HepG2 (cell line): ENCODE data around the gene DAB2IP. TPM values are rescaled to one million over a fixed set of nuclear protein-coding genes. Genes with fewer than 3 reads are reported as not detected.

Experiments used
- ATAC-seq: fragments of 200-7000 bp; cut with Tn5 transposase; 3 replicates; pipeline ENCODE4 v1.9.1; 2020; ENCODE audit warnings: mild to moderate bottlenecking, moderate library complexity
- BruUV-seq: library from RNA; stranded (reverse); fragments of 400-500 nt; replicated peaks from 2 replicates; lab custom pipeline; 2021; lab: Mats Ljungman, UMichigan
- CTCF ChIA-PET: fragments of 300-600 bp; formaldehyde crosslinking; extraction: SDS; loops from one replicate; lab custom pipeline; 2021; ENCODE audit warnings: low total read pairs, inconsistent platforms, low intra/inter-chr PET ratio; lab: Yijun Ruan, JAX
- POLR2A ChIA-PET: fragments of 350-600 bp; sonication (Branson Sonifier 250); formaldehyde crosslinking; loops from one replicate; lab custom pipeline; 2020; ENCODE audit warnings: antibody characterized with exemption, inconsistent platforms; lab: Yijun Ruan, JAX
- DNase-seq: peaks from one replicate; pipeline ENCODE4 v3.0.0-alpha.2; 2015; ENCODE audit warnings: low spot score
- FAIRE-seq: peaks from 3 replicates; lab custom pipeline; 2011; peaks lifted over from hg19 to GRCh38; lab: Jason Lieb, UNC
- H2AFZ ChIP-seq: one replicate; pipeline ENCODE4 v1.6.1; 2011; ENCODE audit warnings: low read length, inconsistent platforms
- H3K27ac ChIP-seq: fragments of 300-600 bp; 3 replicates; pipeline ENCODE4 v1.8.0; 2011; ENCODE audit warnings: mixed run types, mild to moderate bottlenecking, mixed read lengths, low read length, inconsistent platforms; ENCODE audit not compliant: insufficient read depth; ENCODE audit errors: extremely low read length
- H3K27me3 ChIP-seq, 2 experiments: fragments of 200-600 bp in 1 of 2; 2 replicates in 1 of 2; 3 replicates in 1 of 2; pipeline versions ENCODE4 v1.6.0 to v1.8.0; 2011; ENCODE audit warnings: low read length in 2 of 2, mild to moderate bottlenecking in 2 of 2, moderate library complexity in 2 of 2, inconsistent platforms in 1 of 2; ENCODE audit not compliant: insufficient read depth in 2 of 2, control insufficient read depth in 1 of 2
- H3K36me3 ChIP-seq, 2 experiments: fragments of 200-600 bp in 1 of 2; replicated peaks in 1 of 2; 2 replicates in 1 of 2; 3 replicates in 1 of 2; pipeline versions ENCODE4 v1.5.1 to v1.8.0; 2011; ENCODE audit warnings: low read length in 2 of 2, inconsistent platforms in 1 of 2; ENCODE audit not compliant: insufficient read depth in 2 of 2, control insufficient read depth in 1 of 2
- H3K4me1 ChIP-seq: 2 replicates; pipeline ENCODE4 v1.5.1; 2012; ENCODE audit warnings: low read length, inconsistent platforms; ENCODE audit not compliant: insufficient read depth
- H3K4me2 ChIP-seq: 2 replicates; pipeline ENCODE4 v1.6.0; 2011; ENCODE audit warnings: low read depth, low read length, inconsistent platforms
- H3K4me3 ChIP-seq, 3 experiments: fragments of 200-600 bp in 1 of 3; sonication (generic), shearing (Covaris generic) in 1 of 3; replicated peaks in 1 of 3; 2 replicates each; pipeline ENCODE4 v1.5.1; 2011 to 2016; ENCODE audit warnings: low read length in 3 of 3, inconsistent platforms in 2 of 3, low read depth in 2 of 3, mild to moderate bottlenecking in 2 of 3, control low read depth in 1 of 3, mixed read lengths in 1 of 3; ENCODE audit not compliant: insufficient read depth in 1 of 3
- H3K79me2 ChIP-seq: one replicate; pipeline ENCODE4 v1.6.1; 2011; ENCODE audit warnings: low read length, inconsistent platforms; ENCODE audit not compliant: insufficient read depth
- H3K9ac ChIP-seq: 2 replicates; pipeline ENCODE4 v1.6.0; 2011; ENCODE audit warnings: mild to moderate bottlenecking, low read depth, low read length, inconsistent platforms; ENCODE audit not compliant: insufficient read depth
- H3K9me3 ChIP-seq: 2 replicates; pipeline ENCODE4 v1.5.1; 2012; ENCODE audit warnings: mild to moderate bottlenecking, low read length
- H4K20me1 ChIP-seq: 2 replicates; pipeline ENCODE4 v1.6.0; 2011; ENCODE audit warnings: inconsistent platforms, mild to moderate bottlenecking, low read length, moderate library complexity; ENCODE audit not compliant: insufficient read depth
- AGO2 ChIP-seq: fragments of 200-400 bp; formaldehyde crosslinking; optimal IDR thresholded peaks from 2 replicates; pipeline ENCODE3; 2017; ENCODE audit warnings: mild to moderate bottlenecking, low read depth, low read length, moderate library complexity
- ARID3A ChIP-seq: IDR thresholded peaks from 2 replicates; pipeline ENCODE4 v1.6.1; 2012; ENCODE audit warnings: low read depth, low read length, improper control_type of control experiment
- ARID5B ChIP-seq: IDR thresholded peaks from 2 replicates; pipeline ENCODE4 v1.4.0; 2020; ENCODE audit warnings: mild to moderate bottlenecking, missing genetic modification reagents
- FOXC1 ChIP-seq: sonication (generic); formaldehyde crosslinking; IDR thresholded peaks from 2 replicates; pipeline ENCODE4 v1.8.0; 2022; ENCODE audit warnings: mild to moderate bottlenecking, missing genetic modification reagents, borderline replicate concordance
- GTF3A ChIP-seq: sonication (generic); formaldehyde crosslinking; conservative IDR thresholded peaks from 2 replicates; pipeline ENCODE4 v1.4.0; 2020; ENCODE audit warnings: mild to moderate bottlenecking, missing genetic modification reagents
- KAT7 ChIP-seq: IDR thresholded peaks from 2 replicates; pipeline ENCODE4 v1.6.1; 2018; ENCODE audit warnings: borderline replicate concordance, missing compliant biosample characterization
- MIER3 ChIP-seq: IDR thresholded peaks from 2 replicates; pipeline ENCODE4 v1.6.1; 2016; ENCODE audit warnings: missing compliant biosample characterization, borderline replicate concordance
- SMC3 ChIP-seq: IDR thresholded peaks from 2 replicates; pipeline ENCODE4 v1.6.1; 2011; ENCODE audit warnings: low read length, improper control_type of control experiment
- ZMYM4 ChIP-seq: sonication (generic); formaldehyde crosslinking; IDR thresholded peaks from 2 replicates; pipeline ENCODE4 v1.8.1; 2023; ENCODE audit warnings: mild to moderate bottlenecking, missing genetic modification reagents
- ZNF260 ChIP-seq: sonication (generic); formaldehyde crosslinking; IDR thresholded peaks from 2 replicates; pipeline ENCODE4 v1.4.0; 2020; ENCODE audit warnings: missing genetic modification reagents, low read depth, mild to moderate bottlenecking, borderline replicate concordance
- ZNF557 ChIP-seq: sonication (generic); formaldehyde crosslinking; IDR thresholded peaks from 2 replicates; pipeline ENCODE4 v1.4.0; 2020; ENCODE audit warnings: missing genetic modification reagents
- ZZZ3 ChIP-seq: sonication (generic); formaldehyde crosslinking; IDR thresholded peaks from 2 replicates; pipeline ENCODE4 v1.4.0; 2020; ENCODE audit warnings: missing genetic modification reagents, mild to moderate bottlenecking, borderline replicate concordance
- WGBS: methylation state at CpG from one replicate; pipeline ENCODE4 v1.1.6; 2017; ENCODE audit warnings: low lambda C conversion rate; 5-methylcytosine and 5-hydroxymethylcytosine counted together
- in situ Hi-C: cut with HindIII; loops from 2 replicates; pipeline ENCODE4 v1.10.0; 2017; ENCODE audit warnings: low pct_unique_long_range_greater_than_20kb; ENCODE audit not compliant: extremely low pct_ligation_motif_present
- intact Hi-C: fragments of 100-400 bp; cut with micrococcal nuclease; formaldehyde crosslinking; loops from one replicate; pipeline ENCODE4 v1.10.0; 2022; ENCODE audit not compliant: unreplicated experiment
- polyA plus RNA-seq, 8 experiments: library from polyadenylated mRNA; depleted of rRNA in 3 of 8; stranded (reverse) in 7 of 8; unstranded in 1 of 8; fragments of >200 nt; fragmentation: Illumina TruSeq in 4 of 8; extraction: Trizol in 4 of 8; gene quantifications; 2 replicates each; pipeline versions ENCODE4 v1.2.1 to v1.2.3, GENCODE V29; 2011 to 2016; ENCODE audit warnings: low read depth in 4 of 8, missing spikeins in 1 of 8, mixed read lengths in 1 of 8; ENCODE audit not compliant: insufficient read depth in 1 of 8
- total RNA-seq, 5 experiments: library from RNA; depleted of rRNA; stranded (reverse); fragments of >200 nt; fragmentation: Illumina TruSeq; extraction: Trizol; gene quantifications; 2 replicates each; pipeline ENCODE4 v1.2.3, GENCODE V29; 2016; ENCODE audit warnings: low read depth in 1 of 5

DAB2IP gene
- total and polyA plus RNA-seq, 2 of the 13 experiments (the other 11 are each of a cell fraction or from before 2014, with no cell fraction given) = 25.3 to 37.9 TPM

GRCh38 chr9:121772600-121773285 lies 121.3 kb downstream of the DAB2IP start:
- H2AFZ ChIP-seq = no peak overlapping the region
- intact Hi-C loops = no loop called here
- H3K27me3 ChIP-seq = no peaks in the 10 kb centered on the region
- in situ Hi-C loops = no loop called here
- H3K4me1 ChIP-seq = no peaks in the 10 kb centered on the region
- ChIA-PET CTCF (no interaction called here), POLR2A (no interaction called here)
- DNase-seq = no peak
- no TSS peak for BruUV-seq
- no peak overlapping the region for H3K4me2 ChIP-seq
- no peaks in the 10 kb centered on the region for H3K79me2 ChIP-seq
- H3K4me3 ChIP-seq = no peak overlapping the region
- FAIRE-seq = no peak
- peaks cover 47 to 94% of the 10 kb centered on the region in 2 experiments for H3K36me3 ChIP-seq
- WGBS = 97% methylated on average over 18 of the region's 45 CpGs
- H4K20me1 ChIP-seq = no peaks in the 10 kb centered on the region
- no peak overlapping the region for H3K9ac ChIP-seq
- H3K27ac ChIP-seq = no peak overlapping the region
- TF ChIP-seq FOXC1 (CRISPR knock-in tag) (no peak), AGO2 (peak; percentile 30)
- ATAC-seq = no peak; the same call in 2 of the 3 replicates
- H3K9me3 ChIP-seq = no peaks in the 10 kb centered on the region

GRCh38 chr9:121773286-121773953 lies 122.0 kb downstream of the DAB2IP start:
- no peak for ATAC-seq
- no peaks in the 10 kb centered on the region for H3K9me3 ChIP-seq
- no peaks in the 10 kb centered on the region for H4K20me1 ChIP-seq
- no peak overlapping the region for H2AFZ ChIP-seq
- intact Hi-C loops = no loop called here
- no peak overlapping the region for H3K4me2 ChIP-seq
- no peak overlapping the region for H3K9ac ChIP-seq
- no peak overlapping the region for H3K4me3 ChIP-seq
- H3K79me2 ChIP-seq = no peaks in the 10 kb centered on the region
- no peaks in the 10 kb centered on the region for H3K27me3 ChIP-seq
- BruUV-seq = no TSS peak
- WGBS = 97% methylated on average over 6 of the region's 18 CpGs
- no peak overlapping the region for H3K27ac ChIP-seq
- FAIRE-seq = no peak
- CTCF ChIA-PET = no interaction called here
- peaks cover 41 to 92% of the 10 kb centered on the region in 2 experiments for H3K36me3 ChIP-seq
- no peak for DNase-seq
- in situ Hi-C loops = no loop called here
- POLR2A ChIA-PET = no interaction called here
- no peaks in the 10 kb centered on the region for H3K4me1 ChIP-seq
- TF ChIP-seq SMC3 (no peak), ZZZ3 (no peak), ZMYM4 (CRISPR knock-in tag) (no peak), ARID5B (no peak), KAT7 (CRISPR knock-in tag) (no peak), ZNF557 (CRISPR knock-in tag) (no peak), ZNF260 (CRISPR knock-in tag) (no peak), GTF3A (CRISPR knock-in tag) (no peak), ARID3A (no peak), MIER3 (CRISPR knock-in tag) (no peak)
